Activated CD4-positive, alpha-beta T cell treated with anti-CD3 and anti-CD28 coated beads for 1 hour (primary cell): Measurements from ENCODE around the gene MLYCD.

Experiments used
- DNase-seq: peaks from one replicate; pipeline ENCODE4 v3.0.0-alpha.2; 2020

MLYCD gene

DNA sequence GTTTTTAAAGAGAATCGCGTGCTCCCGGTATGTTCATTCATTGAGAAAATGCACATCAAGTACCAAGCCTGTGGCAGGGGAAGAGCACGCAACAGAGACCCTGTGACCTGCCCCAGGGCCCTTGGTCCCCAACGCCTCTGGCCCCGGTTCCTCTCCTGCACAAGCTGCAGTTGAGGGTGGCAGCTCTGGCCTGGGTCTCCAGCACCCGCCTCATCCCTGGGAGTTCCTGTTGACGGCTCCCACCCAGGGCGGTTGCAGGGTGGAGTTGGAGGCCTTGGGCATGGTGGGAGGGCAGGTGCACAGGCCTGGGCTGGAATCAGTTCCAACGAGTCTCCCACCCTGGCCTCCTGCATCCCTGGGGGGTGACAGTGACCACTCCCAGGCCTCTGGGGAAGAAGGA is 74.2 kb downstream of the MLYCD start:
- DNase-seq, result no peak

DNA sequence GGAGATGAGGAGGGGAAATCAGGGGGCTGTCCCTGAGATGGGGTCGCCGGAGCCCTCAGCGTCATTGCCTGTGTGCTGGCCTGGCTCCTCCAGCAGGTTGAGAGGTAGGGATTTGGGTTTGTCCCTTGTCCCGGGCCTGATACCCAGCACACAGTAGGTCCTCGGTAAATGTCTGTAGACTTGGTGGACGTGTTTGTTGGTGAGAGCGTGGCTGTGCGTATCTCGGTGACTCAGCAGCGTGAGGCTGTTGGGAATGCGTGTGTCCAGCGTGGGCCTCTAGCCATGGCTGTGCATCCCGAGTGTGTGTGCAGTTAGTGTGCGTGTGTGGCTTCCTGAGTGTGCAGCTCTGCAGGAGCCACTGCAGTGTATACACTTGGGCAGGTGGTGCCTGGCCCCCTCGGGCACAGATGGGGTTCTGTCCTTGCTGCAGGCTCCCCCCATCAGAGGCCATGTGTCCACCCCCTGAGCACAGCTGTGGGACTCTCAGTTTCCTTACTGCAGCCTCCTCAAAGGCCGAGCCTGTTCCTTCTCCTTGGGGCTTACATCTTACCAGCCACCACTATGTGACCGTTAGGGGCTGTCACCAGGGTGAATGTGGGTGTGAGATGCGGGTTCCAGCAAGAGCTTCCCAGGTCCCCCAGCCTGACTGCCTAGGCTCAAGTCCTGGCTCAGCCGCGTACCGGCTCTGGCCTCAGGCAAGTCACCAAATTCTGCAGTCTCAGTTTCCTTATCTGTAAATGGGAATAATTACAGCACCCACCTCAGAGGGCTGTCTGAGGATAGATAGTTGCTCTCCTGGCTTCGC is 74.9 kb downstream of the MLYCD start:
- DNase-seq, result no peak

DNA sequence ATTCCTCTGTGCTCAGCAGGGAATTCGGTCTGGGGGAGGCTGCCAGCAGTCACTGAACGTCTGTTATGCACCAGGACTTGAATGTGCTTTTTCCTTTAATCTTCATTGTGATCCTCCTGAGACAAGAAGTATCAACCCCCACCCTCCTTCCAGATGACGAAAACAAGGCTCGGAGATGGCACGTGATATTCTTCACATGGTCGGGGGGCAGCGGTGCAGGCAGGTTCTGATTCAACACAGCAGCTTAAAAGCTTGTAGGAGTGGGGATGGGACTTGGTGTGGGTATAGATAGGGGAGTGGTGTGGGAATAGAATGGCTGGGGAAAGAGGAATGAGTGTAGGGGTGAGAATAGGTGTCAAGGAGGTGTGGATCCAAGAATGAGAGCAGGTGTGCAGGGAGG is 75.6 kb downstream of the MLYCD start:
- DNase-seq, result no peak

DNA sequence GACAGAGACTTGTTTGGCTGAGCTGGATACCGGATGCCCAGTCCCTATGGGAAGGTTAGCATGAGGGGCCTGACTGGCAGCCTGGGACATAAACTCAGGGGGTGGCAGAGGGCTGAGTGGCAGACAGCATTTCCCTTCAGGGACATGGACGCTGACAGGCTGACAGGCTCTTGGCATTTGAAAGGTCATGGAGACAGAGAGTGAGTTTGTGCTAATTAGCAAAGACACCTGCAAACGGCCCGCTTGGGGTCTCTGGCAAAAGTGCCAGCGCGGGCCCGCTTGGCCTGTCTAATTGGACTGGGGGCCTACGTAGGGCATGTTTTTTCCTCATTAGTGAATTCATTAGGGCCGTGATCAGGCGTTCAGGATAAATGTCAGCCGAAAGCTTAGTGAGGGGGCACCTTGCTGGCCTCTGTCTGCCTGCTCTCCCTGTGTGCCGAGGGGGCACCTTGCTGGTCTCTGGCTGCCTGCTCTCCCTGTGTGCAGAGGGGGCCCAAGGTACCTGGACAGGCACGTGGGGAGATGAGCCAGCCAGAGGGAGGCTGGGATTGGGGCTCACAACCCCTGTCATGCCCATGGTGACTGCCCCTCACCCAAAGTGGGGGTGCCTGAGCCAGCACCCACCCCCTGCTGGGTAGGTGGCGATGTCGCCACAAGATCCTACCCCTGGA is 76.8 kb downstream of the MLYCD start:
- DNase-seq, result no peak
